Endothelial cell of umbilical vein (primary cell): ENCODE data around the gene SPATS2L.

Experiments used
- EZH2 ChIP-seq: IDR thresholded peaks from 2 replicates; pipeline ENCODE4 v1.6.1; 2012; ENCODE audit warnings: borderline replicate concordance, low read depth, mild to moderate bottlenecking, moderate library complexity, low read length, inconsistent platforms; ENCODE audit not compliant: severe bottlenecking
- TF ChIP-seq, protein P1 (sequence below), 2 donors: IDR thresholded peaks; 1 replicate in 1 of 2; 2 replicates in 1 of 2; pipeline ENCODE4 v1.5.1; 2011; ENCODE audit warnings: low read length in 2 of 2, mild to moderate bottlenecking in 2 of 2, moderate library complexity in 2 of 2, control low read depth in 1 of 2, inconsistent platforms in 1 of 2, low read depth in 1 of 2; ENCODE audit not compliant: insufficient read depth in 1 of 2; ENCODE audit errors: extremely low read depth in 1 of 2

DNA sequence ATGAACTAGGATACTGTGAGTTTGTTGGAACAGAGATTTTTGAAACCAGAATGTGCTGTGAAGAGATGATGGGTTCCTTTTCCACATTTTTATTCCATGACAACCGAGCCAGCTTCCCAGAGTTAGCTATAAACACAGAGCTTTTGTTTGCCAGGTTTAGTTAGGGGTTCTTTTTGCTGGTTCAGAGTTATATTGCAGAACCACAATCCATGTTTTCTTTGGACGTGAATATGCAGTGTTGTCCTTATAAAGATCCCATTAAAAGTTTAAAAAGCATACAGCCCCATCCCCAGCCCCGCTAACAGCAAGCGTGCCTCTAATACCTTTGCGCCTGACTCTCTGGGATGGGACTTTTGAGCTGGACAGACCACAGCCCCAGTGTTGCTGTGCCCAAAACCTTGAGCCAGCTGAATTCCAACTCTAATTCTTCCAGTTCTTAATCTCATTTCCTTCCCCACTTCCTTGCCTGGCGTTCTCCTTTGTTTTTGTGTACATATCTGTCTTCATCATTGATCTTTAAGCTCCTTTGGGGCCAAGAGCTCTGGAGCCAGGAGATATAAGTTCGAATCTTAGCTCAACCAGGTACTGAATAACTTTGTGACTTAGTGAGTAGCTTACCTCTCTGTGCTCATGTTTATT lies 72.3 kb downstream of the SPATS2L start:
- TF ChIP-seq, protein P1, sequence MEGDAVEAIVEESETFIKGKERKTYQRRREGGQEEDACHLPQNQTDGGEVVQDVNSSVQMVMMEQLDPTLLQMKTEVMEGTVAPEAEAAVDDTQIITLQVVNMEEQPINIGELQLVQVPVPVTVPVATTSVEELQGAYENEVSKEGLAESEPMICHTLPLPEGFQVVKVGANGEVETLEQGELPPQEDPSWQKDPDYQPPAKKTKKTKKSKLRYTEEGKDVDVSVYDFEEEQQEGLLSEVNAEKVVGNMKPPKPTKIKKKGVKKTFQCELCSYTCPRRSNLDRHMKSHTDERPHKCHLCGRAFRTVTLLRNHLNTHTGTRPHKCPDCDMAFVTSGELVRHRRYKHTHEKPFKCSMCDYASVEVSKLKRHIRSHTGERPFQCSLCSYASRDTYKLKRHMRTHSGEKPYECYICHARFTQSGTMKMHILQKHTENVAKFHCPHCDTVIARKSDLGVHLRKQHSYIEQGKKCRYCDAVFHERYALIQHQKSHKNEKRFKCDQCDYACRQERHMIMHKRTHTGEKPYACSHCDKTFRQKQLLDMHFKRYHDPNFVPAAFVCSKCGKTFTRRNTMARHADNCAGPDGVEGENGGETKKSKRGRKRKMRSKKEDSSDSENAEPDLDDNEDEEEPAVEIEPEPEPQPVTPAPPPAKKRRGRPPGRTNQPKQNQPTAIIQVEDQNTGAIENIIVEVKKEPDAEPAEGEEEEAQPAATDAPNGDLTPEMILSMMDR (IDR thresholded peaks at IDR 0.05; ENCODE audit: extremely low read depth in 1 of 2, insufficient read depth in 1 of 2, low read depth in 1 of 2, low read length in 2 of 2) = no peak
- no peak for TF ChIP-seq EZH2
